AG10803 (cell line): Measurements from ENCODE around the gene PKP4.

Source experiments
- DNase-seq: peaks from one replicate; pipeline ENCODE4 v3.0.0; 2010; ENCODE audit warnings: low read depth
- H3K4me3 ChIP-seq: 2 replicates; pipeline ENCODE4 v1.5.1; 2011; ENCODE audit warnings: mild to moderate bottlenecking, low read length, control low read depth
- TF ChIP-seq, protein P1 (sequence below): conservative IDR thresholded peaks from 2 replicates; pipeline ENCODE4 v1.5.1; 2011; ENCODE audit warnings: mild to moderate bottlenecking, low read length, control low read depth, inconsistent platforms

The PKP4 gene

DNA sequence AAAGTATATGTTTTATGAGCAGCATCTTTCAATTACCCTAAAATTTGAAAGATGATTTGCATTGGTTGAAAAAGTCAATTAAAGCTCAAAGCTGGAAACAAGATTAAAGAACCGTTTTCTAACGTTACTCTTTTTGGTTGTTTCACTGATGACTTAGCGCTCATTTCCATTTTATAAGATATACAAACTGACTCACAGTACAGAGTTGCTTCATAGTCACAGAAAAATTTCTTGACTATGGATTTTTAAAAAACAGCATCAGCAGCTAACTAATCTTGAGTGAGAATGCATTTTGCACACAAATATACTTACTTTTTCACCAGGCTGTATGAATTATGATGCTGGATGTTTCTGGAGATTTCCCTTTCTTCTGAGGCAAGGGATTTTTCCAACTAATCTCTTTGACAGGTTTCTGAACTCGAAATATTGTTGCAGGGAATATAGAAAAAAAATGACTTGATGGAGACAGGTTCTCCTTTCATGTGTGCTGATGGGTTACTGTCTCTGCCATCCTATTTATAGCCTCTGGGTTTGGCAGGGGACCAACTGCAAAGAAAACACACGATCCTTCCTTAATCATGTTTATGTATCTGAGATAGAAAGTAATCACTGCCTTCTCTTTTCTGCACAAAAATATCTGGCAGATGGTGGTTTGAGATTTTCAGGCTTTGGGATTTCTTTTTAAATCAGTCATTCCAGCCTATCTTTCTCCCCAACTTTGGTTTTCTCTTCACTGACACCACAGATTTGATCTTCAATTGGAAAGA, 209.0 kb downstream of the PKP4 start:
- DNase-seq = no peak
- H3K4me3 ChIP-seq = no peak overlapping the region
- TF ChIP-seq, protein P1, sequence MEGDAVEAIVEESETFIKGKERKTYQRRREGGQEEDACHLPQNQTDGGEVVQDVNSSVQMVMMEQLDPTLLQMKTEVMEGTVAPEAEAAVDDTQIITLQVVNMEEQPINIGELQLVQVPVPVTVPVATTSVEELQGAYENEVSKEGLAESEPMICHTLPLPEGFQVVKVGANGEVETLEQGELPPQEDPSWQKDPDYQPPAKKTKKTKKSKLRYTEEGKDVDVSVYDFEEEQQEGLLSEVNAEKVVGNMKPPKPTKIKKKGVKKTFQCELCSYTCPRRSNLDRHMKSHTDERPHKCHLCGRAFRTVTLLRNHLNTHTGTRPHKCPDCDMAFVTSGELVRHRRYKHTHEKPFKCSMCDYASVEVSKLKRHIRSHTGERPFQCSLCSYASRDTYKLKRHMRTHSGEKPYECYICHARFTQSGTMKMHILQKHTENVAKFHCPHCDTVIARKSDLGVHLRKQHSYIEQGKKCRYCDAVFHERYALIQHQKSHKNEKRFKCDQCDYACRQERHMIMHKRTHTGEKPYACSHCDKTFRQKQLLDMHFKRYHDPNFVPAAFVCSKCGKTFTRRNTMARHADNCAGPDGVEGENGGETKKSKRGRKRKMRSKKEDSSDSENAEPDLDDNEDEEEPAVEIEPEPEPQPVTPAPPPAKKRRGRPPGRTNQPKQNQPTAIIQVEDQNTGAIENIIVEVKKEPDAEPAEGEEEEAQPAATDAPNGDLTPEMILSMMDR = no peak

DNA sequence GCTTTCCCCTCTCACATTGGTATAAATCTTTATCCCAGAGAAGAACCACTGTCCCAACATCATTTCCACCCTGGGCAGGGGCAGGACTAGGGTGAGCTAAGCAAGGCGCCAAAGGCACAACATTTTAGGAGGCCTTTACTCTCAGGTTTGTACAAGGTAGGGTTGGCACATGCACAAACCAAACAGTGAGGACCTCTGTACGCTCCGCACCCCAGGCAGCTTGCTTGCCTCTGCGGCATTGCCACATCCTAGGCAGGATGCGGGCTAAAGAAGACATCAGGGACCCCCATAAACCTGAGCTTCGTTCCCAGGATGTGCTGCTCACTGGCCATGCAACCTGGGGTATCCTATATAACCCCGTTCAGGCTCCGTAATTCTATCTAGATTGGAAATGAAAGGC, 210.2 kb downstream of the PKP4 start:
- TF ChIP-seq, protein P1 = no peak
- no peak overlapping the region for H3K4me3 ChIP-seq
- no peak for DNase-seq

DNA sequence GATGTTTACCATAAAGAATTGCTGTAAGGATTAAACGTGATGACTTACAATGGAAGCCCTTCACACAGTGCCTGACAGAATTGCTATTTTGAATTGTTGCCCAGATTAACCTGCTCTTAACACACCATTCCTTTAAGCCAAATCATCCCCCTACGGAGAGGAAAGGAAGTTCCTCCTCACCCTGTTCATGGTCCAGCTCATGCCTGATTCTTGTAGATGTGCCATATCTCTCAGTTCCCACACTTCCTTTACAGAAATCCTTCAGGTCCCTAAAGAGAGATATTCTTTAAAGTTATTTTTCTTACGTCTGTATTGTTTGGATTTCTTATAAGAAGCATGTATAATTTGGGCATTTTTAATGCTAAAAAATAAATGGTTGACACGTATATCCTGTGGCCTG, 210.8 kb downstream of the PKP4 start:
- TF ChIP-seq, protein P1 = no peak
- no peak overlapping the region for H3K4me3 ChIP-seq
- DNase-seq = peak; percentile 60

DNA sequence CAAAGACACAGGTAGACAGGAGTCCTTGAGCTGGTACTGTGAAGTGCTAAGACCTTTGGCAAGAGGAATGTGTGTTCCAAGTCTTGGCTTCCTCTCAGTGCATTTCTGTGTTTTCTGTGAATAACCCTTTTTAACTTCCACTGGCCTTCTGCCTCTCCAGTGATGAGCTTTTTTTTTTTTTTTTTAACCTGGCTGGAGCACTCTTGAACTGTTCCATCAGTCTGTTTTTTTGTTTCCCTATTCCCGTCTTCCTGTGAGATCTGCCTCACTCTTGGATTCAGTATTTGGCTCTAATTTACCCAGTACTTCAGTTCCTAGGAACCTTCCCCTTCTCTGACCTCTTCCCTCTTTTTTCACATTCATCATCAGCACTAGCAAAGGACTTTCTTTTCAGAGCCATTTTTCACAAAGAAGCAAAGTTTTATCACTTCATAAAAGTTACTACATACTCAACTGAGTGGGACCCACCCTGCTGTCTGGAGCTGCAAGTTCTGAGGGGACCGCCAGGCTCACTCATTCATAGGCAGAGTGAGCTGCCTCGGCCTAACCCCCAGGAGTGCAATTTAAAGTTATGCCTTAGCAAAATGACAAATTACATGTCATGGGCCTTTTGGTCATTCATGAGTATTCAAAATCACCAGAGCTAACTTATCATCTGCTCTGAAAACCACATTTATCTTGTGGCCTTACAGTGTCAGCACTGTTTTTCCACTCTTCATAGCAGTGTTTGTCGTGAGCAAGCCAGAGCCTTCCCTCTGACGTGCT, 211.4 kb downstream of the PKP4 start:
- TF ChIP-seq, protein P1 = no peak
- H3K4me3 ChIP-seq = no peak overlapping the region
- DNase-seq = peak; percentile 6

DNA sequence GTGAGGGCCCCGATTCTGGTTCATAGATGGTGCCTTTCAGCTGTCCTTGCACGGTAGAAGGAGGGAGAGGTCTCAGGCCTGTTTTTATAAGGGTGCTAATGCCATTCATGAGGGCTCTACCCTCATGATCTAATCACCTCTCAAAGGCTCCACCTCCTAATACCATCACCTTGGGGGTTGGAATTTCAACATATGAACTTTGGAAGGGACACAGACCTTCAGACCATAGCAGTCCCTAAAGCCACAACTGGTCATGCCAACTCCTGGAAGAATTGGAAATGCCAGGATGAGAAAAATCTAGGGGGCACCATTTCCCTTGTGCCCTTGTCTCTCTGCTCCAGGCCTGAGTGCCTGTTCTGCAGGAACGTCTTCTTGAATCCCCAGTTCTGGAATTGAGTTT, 213.5 kb downstream of the PKP4 start:
- TF ChIP-seq, protein P1 = no peak
- no peak for DNase-seq
- no peak overlapping the region for H3K4me3 ChIP-seq

DNA sequence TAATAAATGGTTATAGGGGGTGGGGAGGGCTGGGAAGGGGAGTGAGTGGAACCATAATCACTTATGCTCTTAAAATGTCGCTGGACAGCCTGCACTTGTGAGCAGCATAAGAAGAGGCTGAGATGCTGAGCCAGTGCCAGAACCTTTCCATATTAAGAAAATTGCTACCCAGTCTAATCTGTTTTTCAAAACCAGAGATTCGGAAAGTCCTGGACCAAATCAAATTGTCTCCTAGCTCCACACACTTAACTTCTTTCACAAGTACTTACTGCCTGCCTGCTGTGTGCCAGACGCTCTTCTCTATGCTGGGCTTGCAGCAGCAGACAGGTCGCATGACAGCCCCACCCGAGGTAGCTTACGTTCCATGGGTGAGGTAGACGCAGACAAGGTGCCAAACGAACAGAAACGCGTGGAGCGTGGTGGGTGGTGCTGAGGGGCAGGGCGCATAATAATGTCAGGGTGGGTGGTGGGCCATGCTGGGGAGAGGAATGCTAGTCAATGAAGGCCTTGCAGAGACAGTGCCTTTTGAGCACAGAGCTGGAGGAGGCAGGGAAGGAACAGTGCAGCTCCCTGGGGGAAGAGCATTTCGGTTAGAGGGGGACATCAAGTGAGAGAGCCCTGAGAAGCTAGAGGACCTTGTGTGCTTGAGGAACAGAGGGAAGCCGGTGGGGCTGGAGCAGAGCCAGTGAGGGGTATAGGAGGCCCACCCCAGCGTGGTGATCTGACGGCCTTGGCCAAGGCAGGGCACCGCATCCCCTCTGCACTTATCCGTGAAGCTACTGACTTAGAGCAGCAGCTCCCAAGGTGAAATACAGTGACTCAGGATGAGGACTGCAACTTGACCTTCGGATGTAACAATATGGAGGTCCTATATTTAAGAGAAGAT, 214.9 kb downstream of the PKP4 start:
- TF ChIP-seq, protein P1 = no peak
- no peak for DNase-seq
- H3K4me3 ChIP-seq = no peak overlapping the region
